Gastroesophageal sphincter (tissue), 4 donors: ENCODE data around the gene EDAR. TPM values are rescaled to one million over a fixed set of nuclear protein-coding genes. Genes with fewer than 3 reads are reported as not detected.

Experiments
- ATAC-seq: fragments of 150-250 bp; one replicate; pipeline ENCODE4 v1.9.1; 2016; ENCODE audit warnings: mild to moderate bottlenecking, moderate library complexity
- H3K27ac ChIP-seq, 4 donors: fragments of 200-600 bp; sonication (generic) in 3 of 4; 1 replicate in 3 of 4; 2 replicates in 1 of 4; pipeline ENCODE4 v1.5.1; 2016 to 2019
- H3K27me3 ChIP-seq: fragments of 200-600 bp; sonication (generic); one replicate; pipeline ENCODE4 v1.5.1; 2019
- H3K36me3 ChIP-seq, 2 donors: fragments of 200-600 bp; sonication (generic); one replicate each; pipeline ENCODE4 v1.5.1; 2019; ENCODE audit warnings: control low read depth in 1 of 2
- H3K4me1 ChIP-seq, 3 donors: fragments of 200-600 bp; sonication (generic); 1 replicate in 2 of 3; 2 replicates in 1 of 3; pipeline ENCODE4 v1.5.1; 2016 to 2019; ENCODE audit warnings: control low read depth in 2 of 3
- H3K4me3 ChIP-seq, 2 donors: fragments of 200-600 bp; sonication (generic); one replicate each; pipeline ENCODE4 v1.5.1; 2019; ENCODE audit warnings: mild to moderate bottlenecking in 1 of 2, moderate library complexity in 1 of 2
- H3K9me3 ChIP-seq, 3 donors: fragments of 200-600 bp; sonication (generic); one replicate each; pipeline ENCODE4 v1.5.1; 2017 to 2019; ENCODE audit warnings: control low read depth in 2 of 3
- CTCF ChIP-seq, 4 experiments: fragments of 200-600 bp in 2 of 4; fragments of 450-650 bp in 2 of 4; sonication (generic) in 1 of 4; IDR thresholded peaks; one replicate each; pipeline ENCODE4 v1.5.1; 2017 to 2019; ENCODE audit warnings: antibody characterized with exemption in 4 of 4, mild to moderate bottlenecking in 2 of 4, moderate library complexity in 2 of 4
- EP300 ChIP-seq: sonication (generic); formaldehyde crosslinking; IDR thresholded peaks from one replicate; pipeline ENCODE4 v1.6.1; 2017; ENCODE audit warnings: antibody characterized with exemption, mild to moderate bottlenecking
- POLR2A ChIP-seq, 2 donors: fragments of 450-650 bp; IDR thresholded peaks; one replicate each; pipeline ENCODE4 v1.6.1; 2017; ENCODE audit warnings: antibody characterized with exemption in 2 of 2, mild to moderate bottlenecking in 2 of 2, moderate library complexity in 1 of 2
- POLR2AphosphoS5 ChIP-seq: sonication (generic); formaldehyde crosslinking; IDR thresholded peaks from one replicate; pipeline ENCODE4 v1.6.1; 2017; ENCODE audit warnings: antibody characterized with exemption
- WGBS, 2 donors: methylation state at CpG; one replicate each; pipeline ENCODE4 v1.1.5; 2018; ENCODE audit warnings: low coverage in 1 of 2; 5-methylcytosine and 5-hydroxymethylcytosine counted together
- total RNA-seq, 4 donors: library from RNA; depleted of rRNA; stranded (reverse); fragments of >200 nt; gene quantifications; one replicate each; pipeline ENCODE4 v1.1.0, GENCODE V29; 2016

EDAR gene
- total RNA-seq, 4 donors from 2014 or later = 0.92 TPM; not detected in 3

GRCh38 chr2:108949316-108950239, 39.4 kb downstream of the EDAR start:
- no peak for ATAC-seq
- Histone ChIP-seq H3K9me3 (peaks cover 0 to 32% (median 0%) of the 10 kb centered on the region in 3 donors), H3K27me3 (no peaks in the 10 kb centered on the region), H3K27ac (no peak overlapping the region), H3K4me1 (no peaks in the 10 kb centered on the region), H3K4me3 (no peak overlapping the region), H3K36me3 (no peaks in the 10 kb centered on the region)
- TF ChIP-seq CTCF (IDR thresholded peaks at IDR 0.05) (no peak), POLR2AphosphoS5 (no peak), EP300 (no peak), POLR2A (IDR thresholded peaks at IDR 0.05) (no peak)
- WGBS, 2 donors = 58 to 70% methylated on average over 3 to 4 of the region's 4 CpGs

GRCh38 chr2:108947271-108947907, 41.6 kb downstream of the EDAR start:
- ATAC-seq = no peak
- TF ChIP-seq POLR2A (IDR thresholded peaks at IDR 0.05) (no peak), CTCF (IDR thresholded peaks at IDR 0.05) (no peak), EP300 (no peak), POLR2AphosphoS5 (no peak)

GRCh38 chr2:108946442-108946841, 42.6 kb downstream of the EDAR start:
- Histone ChIP-seq H3K4me3 (no peak overlapping the region), H3K4me1 (no peaks in the 10 kb centered on the region), H3K9me3 (peaks cover 0 to 15% (median 0%) of the 10 kb centered on the region in 3 donors), H3K36me3 (no peaks in the 10 kb centered on the region), H3K27ac (no peak overlapping the region), H3K27me3 (no peaks in the 10 kb centered on the region)
- WGBS, 2 donors = 100% methylated on average over 1 of the region's 1 CpG
- ATAC-seq = no peak
- TF ChIP-seq CTCF (IDR thresholded peaks at IDR 0.05) (no peak), EP300 (no peak), POLR2AphosphoS5 (no peak)

More at GRCh38 chr2:108947271-108947907, 41.6 kb downstream of the EDAR start:
- 67 to 92% methylated on average over 1 to 2 of the region's 5 CpGs for WGBS, 2 donors
- no peak overlapping the region for H3K27ac ChIP-seq
- no peaks in the 10 kb centered on the region for H3K4me1 ChIP-seq
- H3K36me3 ChIP-seq = no peaks in the 10 kb centered on the region
- peaks cover 0 to 23% (median 0%) of the 10 kb centered on the region in 3 donors for H3K9me3 ChIP-seq
- H3K4me3 ChIP-seq = no peak overlapping the region
- no peaks in the 10 kb centered on the region for H3K27me3 ChIP-seq

- H3K27ac ChIP-seq = no peak overlapping the region
- no peaks in the 10 kb centered on the region for H3K27me3 ChIP-seq
- H3K36me3 ChIP-seq = no peaks in the 10 kb centered on the region
- H3K9me3 ChIP-seq = peaks cover 0 to 15% (median 0%) of the 10 kb centered on the region in 3 donors
- no peaks in the 10 kb centered on the region for H3K4me1 ChIP-seq
- ATAC-seq = no peak
- no peak for TF ChIP-seq EP300
- no peak for TF ChIP-seq CTCF (IDR thresholded peaks at IDR 0.05)
- no peak for TF ChIP-seq POLR2A (IDR thresholded peaks at IDR 0.05)
- no peak for TF ChIP-seq POLR2AphosphoS5
- no peak overlapping the region for H3K4me3 ChIP-seq
- 86 to 88% methylated on average over 1 to 5 of the region's 5 CpGs for WGBS, 2 donors
Measured at GRCh38 chr2:108945969-108946368, 43.1 kb downstream of the EDAR start.
